ENCODE data around the gene ARMH3.

Gene ARMH3

DNA sequence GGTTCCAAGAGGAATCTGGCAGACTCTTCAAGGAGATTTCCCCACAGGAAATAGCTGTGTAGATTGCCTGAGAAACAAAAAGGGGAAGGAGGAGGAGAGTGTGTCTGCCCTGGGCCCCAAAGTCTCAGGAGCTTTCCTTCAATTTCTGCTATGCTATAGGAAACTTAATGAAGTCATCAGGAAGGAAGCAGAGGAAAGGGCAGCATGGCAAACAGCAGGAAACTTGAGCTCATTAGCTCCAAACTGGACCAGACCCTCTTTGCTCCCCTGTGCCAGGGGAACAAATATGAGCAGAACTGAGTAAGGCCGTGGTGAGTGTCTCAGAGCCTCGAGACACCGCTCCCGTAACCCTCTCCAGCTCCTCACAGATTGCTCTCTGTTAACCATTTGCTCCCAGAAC is 207.6 kb downstream of the ARMH3 start:
- DNase-seq = no peak

DNA sequence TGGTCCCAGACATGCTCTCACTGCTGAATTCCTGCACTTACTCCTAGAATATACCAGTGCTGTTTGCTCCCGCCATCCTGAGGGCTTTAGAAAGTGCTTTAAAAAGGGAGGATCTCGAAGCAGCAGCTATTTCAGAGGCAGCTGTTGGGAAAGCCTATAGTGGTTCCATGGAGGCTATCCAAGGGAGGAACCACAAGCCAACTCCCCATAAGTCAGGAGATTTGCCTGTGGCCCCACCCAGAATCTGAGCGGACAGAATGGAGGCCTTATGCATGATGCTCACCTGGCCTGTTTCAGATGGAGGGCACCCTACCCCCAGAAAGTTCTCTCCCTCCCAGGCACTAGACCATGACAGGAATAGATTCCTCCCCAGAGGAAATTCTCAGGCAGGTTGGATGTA is 210.1 kb downstream of the ARMH3 start:
- no peak for DNase-seq

DNA sequence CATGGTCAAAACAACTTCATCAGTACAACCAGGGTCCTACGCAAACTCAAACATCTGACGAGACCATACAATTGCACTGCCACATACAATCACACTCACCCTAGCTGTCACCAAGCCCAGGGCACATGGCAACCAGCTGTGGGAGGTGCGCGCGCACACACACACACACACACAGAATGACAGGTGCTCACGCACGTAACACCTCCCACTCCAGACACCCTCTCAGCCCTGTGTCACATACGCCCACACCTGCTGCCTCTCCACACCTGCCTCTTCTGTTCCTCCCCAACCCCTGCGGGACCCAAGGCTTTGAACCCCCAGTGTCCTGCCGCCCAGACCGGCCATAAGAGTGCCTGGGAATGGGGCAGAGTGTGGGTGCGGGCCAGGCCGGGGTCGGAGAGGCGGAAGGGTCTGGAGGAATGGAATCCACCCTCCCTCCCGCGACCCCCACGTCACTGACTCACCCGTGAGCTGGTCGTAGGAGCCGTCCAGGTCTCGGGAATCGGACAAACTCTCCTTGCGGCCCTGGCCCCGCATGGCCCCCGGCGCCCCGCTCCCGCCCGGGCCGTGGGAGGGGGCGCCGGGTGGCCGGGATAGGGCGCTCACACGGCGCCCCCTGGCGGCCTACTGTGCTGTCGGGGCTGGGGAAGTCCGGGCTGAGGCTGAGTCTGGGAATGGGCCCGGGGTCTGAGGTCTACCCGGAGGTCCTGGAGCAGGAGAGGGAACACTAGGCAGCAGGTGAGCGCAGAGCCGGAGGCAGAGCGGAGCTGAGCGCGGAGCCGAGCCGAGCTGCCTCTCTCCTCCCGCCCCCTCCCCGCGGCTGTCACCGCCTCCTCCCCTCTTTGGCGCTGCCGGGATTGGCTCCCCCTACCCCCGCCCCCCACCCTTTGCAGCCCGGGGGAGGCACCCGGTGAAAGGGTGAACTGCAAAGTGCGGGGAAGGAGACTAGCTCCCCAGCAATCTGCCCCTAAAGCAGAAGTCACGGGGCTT is 212.6 kb downstream of the ARMH3 start, which contains the start of gene KCNIP2:
Gene KCNIP2 (minus strand): TSS at position 769 of the 990 bp plus-strand sequence. CDS start 232 bp downstream, at position 537.
- peak; percentile 69 for DNase-seq

DNA sequence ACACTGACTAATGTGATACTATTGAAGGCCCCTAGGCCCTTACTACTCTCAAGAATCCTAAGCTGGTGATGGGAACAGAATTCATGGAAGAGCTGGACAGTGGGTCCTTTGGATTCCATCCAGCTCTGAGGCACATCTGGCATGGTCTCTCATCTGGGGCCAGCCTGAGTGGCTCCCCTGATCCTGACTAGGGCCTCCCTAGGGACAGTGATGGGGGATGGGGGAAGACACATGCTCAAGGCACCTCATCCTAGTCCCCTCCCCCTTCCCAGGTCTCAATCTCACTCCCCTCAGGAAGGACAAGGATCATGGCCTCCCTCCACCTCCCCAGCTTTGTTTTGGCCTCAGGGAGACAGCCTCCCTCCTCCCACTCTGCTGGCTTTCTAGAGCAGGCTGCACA is 214.1 kb downstream of the ARMH3 start:
- DNase-seq = no peak

DNA sequence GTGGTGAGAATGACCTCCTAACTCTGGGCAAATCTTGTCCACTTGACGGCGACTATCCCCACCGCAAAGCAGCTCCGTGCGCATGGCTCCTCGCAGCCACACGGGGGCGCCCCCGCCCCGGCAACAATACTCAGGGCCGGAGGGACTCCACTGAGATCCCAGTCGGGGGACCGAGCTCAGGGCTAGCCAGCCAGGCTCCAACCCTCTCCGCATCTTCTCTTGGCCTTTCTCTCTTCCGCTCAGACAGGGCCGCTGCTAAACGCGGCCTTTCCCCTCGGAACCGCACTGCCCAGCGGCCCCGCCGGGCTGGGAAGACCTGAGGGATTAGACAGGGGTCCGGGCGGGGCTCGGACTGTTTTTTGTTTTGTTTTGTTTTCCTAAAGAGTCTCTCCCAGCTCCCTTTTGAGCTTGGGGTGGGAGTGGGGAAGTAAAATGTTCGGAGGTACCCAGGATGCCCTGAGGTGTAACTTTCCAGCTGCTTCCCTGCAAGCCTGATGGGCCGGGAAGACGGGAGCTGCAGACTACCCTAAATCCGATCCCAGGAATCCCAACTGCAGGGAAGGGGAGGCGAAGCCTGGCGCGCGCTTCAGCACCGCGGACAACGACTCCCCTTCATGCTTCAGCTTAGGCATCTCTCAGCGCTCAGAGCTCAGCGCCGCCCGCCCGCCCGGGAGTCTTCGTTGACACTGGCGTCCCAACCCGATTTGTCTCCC is 215.1 kb downstream of the ARMH3 start:
- DNase-seq = peak; percentile 80

- DNase-seq = peak; percentile 24
Observed at GRCh38 chr10:101840102-101840684, 215.8 kb downstream of the ARMH3 start.

DNA sequence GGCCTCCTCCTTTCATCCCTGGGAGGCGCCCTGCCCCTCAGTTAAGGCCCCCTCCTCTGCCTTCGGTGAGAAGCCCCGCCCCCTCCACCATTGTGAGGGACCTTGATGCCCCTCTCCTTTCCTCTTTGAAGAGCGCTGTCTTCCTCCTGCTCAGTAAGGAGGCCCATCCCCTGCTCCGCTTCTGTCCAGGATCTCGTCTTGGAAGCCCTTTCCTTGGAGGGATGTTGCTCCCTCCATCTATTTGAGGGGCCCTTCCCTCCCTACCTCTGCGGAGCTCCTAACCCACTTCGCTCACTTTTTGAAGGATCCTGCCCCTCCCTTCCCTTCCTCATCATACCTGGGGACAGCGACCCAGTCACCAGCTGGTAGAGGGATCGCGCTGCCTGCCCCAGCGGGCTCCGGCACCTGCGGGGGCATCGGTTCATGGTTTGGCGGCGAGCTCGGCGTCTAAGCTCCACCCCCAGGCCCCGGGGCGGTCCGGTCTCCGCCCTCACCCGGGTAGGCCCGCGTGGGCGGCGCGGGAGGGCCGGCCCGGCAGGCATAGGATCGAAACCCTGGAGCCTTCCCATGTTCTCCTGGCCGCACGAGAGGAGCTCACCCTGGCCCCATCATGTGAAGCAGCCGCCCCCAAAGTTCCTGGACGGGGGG is 216.4 kb downstream of the ARMH3 start:
- peak; percentile 71 for DNase-seq

- no peak for DNase-seq
Observed at GRCh38 chr10:101839002-101839401, 217.0 kb downstream of the ARMH3 start.

GRCh38 chr10:101838416-101838970 is 217.5 kb downstream of the ARMH3 start:
- no peak for DNase-seq

- DNase-seq = no peak
Observed at GRCh38 chr10:101837748-101838147, 218.2 kb downstream of the ARMH3 start.

DNA sequence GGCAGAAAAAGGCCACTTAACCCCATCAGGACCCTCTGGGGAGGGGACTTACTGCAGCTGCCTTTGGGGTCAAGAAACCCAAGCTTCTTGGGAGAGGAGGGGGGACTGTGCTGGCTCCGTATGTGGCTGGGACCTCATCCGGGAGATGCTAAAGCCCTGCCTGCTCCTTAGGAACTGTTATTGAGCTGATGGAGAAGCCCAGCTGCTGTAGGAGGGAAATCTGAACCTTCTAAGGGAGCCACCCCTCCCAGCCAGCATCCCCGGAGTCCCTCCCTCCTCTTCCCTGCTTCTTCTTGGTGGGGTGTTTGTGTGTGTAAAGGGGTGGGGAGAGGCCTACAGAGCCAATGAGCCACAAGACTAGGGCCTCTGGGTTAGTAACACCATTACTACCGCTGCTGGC is 220.6 kb downstream of the ARMH3 start:
- DNase-seq = no peak

GRCh38 chr10:101834341-101834740 is 221.6 kb downstream of the ARMH3 start:
- peak; percentile 28 for DNase-seq

GRCh38 chr10:101833466-101833865 is 222.5 kb downstream of the ARMH3 start:
- DNase-seq = no peak

GRCh38 chr10:101832325-101832771 is 223.6 kb downstream of the ARMH3 start:
- no peak for DNase-seq

- DNase-seq = no peak
Observed at GRCh38 chr10:101831169-101831811, 224.7 kb downstream of the ARMH3 start.

DNA sequence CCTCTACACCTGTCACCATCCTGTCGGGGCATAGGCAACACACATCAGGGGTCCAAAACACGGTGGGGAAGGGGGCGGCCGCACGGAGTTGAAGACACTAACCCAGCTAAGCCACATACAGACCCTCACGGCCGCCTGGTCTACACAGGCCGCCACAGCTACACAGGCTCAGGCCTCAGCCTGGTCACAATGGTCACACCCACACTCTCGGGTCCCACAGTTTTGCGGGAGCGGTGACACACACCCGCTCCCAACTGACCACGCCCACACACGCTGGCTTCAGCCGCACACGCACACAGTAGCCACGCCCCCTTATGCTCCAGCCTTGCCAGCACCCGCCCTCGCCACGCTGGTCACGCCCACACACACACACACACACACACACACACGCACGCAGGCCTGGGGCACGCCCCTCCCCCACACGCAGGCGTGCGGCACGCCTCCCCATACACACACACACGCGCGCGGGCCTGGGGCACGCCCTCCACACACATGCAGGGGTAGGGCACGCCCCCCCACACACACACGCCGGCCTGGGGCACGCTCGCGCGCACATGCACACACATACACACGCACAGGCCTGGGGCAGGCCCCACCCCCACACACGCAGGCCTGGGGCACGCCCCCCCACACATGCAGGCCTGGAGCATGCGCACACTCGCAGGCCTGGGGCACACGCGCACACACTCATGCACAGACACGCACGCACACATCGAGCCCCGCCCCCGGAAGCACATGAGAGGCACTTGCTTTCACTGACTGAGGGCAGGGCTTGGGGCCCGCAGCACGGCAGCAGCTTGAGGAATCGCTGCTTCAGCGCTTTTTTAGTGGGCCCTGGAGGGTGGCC is 225.4 kb downstream of the ARMH3 start:
- peak; percentile 93 for DNase-seq

DNA sequence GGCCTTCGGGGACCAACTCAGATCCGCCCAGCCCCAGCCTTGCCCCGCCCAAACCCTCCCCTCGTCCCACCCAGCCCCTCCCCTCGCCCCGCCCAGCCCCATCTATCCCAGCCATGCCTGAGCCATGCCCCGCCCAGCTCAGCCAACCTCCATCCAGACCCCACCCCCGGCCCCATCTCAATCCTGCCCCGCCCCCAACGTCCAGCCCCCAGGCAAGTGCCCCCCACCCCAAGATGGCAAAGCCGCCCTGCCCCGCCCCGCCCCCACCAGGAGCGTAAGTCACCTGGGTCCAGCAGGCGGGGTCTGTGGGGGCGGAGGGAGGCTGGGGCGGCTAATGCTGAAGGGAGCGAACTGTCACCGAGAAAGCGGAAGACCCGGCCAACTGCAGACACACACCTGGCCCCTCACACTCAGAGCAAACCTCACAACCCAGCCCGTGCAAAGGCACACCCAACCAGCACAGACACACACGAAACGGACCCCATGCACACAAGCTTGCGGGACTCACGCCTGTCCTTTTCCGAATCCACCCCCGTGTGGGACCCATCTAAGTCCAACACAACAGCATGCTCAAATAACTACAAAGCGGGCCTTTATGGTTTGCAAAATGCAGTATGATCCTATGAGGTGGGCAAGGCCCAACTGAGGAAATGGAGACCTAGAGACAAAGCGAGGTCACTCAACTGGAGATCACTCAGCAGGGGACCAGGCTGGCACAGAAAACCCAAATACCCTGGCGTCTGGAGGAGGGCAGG is 226.2 kb downstream of the ARMH3 start:
- peak; percentile 63 for DNase-seq

GRCh38 chr10:101828766-101829551 is 227.0 kb downstream of the ARMH3 start:
- no peak for DNase-seq

DNA sequence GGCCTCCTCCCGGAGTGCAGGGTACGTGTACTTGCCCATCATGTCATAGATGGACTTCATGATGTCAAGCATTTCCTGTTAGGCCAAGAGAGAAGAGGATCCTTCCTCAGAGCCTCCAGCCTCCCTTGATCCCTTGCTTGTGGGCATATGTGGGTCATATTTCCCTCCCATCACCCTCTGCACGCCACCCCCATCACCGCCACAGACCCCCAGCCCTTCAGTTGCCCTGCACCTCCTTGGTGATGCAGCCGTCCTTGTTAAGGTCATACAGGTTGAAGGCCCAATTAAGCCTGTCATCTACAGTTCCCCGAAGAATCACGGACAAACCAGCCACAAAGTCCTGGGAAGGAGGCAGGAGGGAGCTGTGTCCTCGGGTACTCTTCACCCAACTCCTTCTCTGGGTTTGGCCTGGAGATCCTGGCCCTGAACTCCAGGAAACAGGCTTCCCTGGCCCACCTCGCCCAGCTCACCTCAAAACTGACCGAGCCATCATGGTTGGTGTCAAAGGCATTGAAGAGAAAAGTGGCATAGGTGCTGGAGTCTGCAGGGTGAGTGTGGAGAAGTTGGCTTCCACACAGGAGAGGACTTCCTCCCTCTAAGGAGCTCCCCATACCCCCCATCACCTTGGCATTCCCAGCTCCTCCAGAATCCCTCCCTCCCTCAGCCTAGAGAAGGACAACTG is 227.9 kb downstream of the ARMH3 start:
- DNase-seq = no peak
